Endothelial cell of hepatic sinusoid (primary cell): Measurements from ENCODE around the gene MYPOP.

Source experiments
- in situ Hi-C: cut with HindIII; loops from 2 replicates; pipeline ENCODE4 v1.10.0; 2017; ENCODE audit warnings: low sequenced_read_pairs

The MYPOP gene

GRCh38 chr19:45901912-45902650 lies at the start of gene MYPOP:
TSS of gene MYPOP (minus strand) at chr19:45902613. CDS start at chr19:45901773, 840 bp downstream.
- in situ Hi-C loops, result no loop called here

- in situ Hi-C loops, result no loop called here
These were observed 45.5 kb upstream of the MYPOP start for GRCh38 chr19:45947926-45948325.

- in situ Hi-C loops, result no loop called here
These were observed 38.0 kb upstream of the MYPOP start for GRCh38 chr19:45940515-45940805.

GRCh38 chr19:45939792-45940514 lies 37.5 kb upstream of the MYPOP start:
- in situ Hi-C loops, result no loop called here

GRCh38 chr19:45938733-45939319 lies 36.4 kb upstream of the MYPOP start:
- in situ Hi-C loops, result no loop called here

GRCh38 chr19:45935267-45935666 lies 32.9 kb upstream of the MYPOP start:
- in situ Hi-C loops, result no loop called here

GRCh38 chr19:45934551-45935230 lies 32.3 kb upstream of the MYPOP start:
- in situ Hi-C loops, result no loop called here

GRCh38 chr19:45933759-45934158 lies 31.3 kb upstream of the MYPOP start:
- in situ Hi-C loops, result no loop called here

GRCh38 chr19:45931055-45931454 lies 28.6 kb upstream of the MYPOP start:
- in situ Hi-C loops, result no loop called here

- in situ Hi-C loops, result loop anchor here (5.0 kb wide), 3 partner anchors 62 to 188 kb away; no protein-coding TSS in a partner anchor
These were observed 26.8 kb upstream of the MYPOP start for GRCh38 chr19:45929247-45929646.

GRCh38 chr19:45927565-45928261 lies 25.3 kb upstream of the MYPOP start:
- in situ Hi-C loops, result loop anchor here (5.0 kb wide), 3 partner anchors 60 to 190 kb away; no protein-coding TSS in a partner anchor

GRCh38 chr19:45924891-45925447 lies 22.6 kb upstream of the MYPOP start:
- in situ Hi-C loops, result loop anchor here (5.0 kb wide), 3 partner anchors 58 to 192 kb away; no protein-coding TSS in a partner anchor

GRCh38 chr19:45922281-45922680 lies 19.9 kb upstream of the MYPOP start:
- in situ Hi-C loops, result no loop called here

- in situ Hi-C loops, result no loop called here
These were observed 18.0 kb upstream of the MYPOP start for GRCh38 chr19:45920458-45920857.

- in situ Hi-C loops, result no loop called here
These were observed 17.3 kb upstream of the MYPOP start for GRCh38 chr19:45919678-45920077.

- in situ Hi-C loops, result no loop called here
These were observed 16.3 kb upstream of the MYPOP start for GRCh38 chr19:45918721-45919120.

GRCh38 chr19:45917421-45918091 lies 15.1 kb upstream of the MYPOP start:
- in situ Hi-C loops, result no loop called here

- in situ Hi-C loops, result no loop called here
These were observed 11.7 kb upstream of the MYPOP start, which contains the start of gene NANOS2 for GRCh38 chr19:45913874-45914830. TSS of gene NANOS2 (minus strand) at chr19:45914778. CDS start at chr19:45914693, 85 bp downstream.

- in situ Hi-C loops, result no loop called here
These were observed 8.9 kb upstream of the MYPOP start for GRCh38 chr19:45911291-45911690.
